CD4-positive, alpha-beta T cell treated with Interleukin-6 for 4 hours (primary cell): ENCODE measurements around the gene LETM1.
"Not testable (repeated sequence)": the region's sequence is repeated elsewhere in the genome, so short reads cannot be mapped to it uniquely, and the experiment has no call there.

ENCODE experiments used
- DNase-seq: peaks from one replicate; pipeline ENCODE4 v3.0.0-alpha.2; 2020; ENCODE audit warnings: mixed read lengths

LETM1 gene

GRCh38 chr4:1851160-1851559 is 4.8 kb downstream of the LETM1 start:
- DNase-seq = no peak

GRCh38 chr4:1850276-1850675 is 5.7 kb downstream of the LETM1 start:
- no peak for DNase-seq

GRCh38 chr4:1846580-1846979 is 9.4 kb downstream of the LETM1 start:
- DNase-seq = no peak

- DNase-seq = not testable (repeated sequence)
These were observed 11.3 kb downstream of the LETM1 start for GRCh38 chr4:1844618-1845017.

DNA sequence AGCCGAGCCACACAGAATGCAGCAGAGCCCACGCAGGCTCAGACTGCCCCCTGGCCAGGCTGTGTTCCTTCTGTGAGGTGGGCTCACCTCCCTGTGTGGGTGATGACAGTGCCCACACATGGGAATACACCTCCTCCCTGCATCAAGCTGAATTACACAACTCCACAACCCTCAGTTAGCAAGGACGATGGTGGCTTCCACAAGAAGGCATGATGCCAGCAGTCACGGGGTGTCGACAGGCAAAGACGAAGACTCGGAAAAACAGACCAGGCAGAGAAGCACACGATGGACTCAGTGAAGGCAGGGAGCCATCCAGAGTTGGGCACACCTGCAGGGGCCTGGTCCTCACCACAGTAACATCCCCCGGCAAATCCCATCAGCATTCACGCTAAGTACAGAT is 12.1 kb downstream of the LETM1 start:
- no peak for DNase-seq

DNA sequence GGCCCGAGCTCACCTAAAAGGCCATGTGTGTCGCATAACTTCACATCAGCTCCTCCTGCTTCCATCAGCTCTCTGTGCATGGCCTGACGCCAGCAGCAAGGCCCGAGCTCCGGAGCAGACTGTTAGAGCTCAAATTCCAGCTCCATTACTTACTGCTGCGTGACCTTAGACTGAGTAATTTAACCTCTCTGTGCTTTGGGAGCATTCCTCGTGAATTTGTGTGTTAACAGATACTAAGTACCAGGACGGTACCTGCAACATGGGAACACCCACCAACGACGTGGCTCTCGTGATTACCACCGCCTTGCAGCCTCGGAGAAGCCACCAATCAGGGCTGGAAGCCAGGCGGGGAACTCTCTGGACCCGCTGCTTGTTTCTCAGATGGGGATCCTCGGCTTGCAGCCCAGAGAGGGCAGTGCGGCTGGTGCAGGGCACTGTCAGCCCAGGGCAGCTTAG is 12.9 kb downstream of the LETM1 start:
- DNase-seq = no peak

DNA sequence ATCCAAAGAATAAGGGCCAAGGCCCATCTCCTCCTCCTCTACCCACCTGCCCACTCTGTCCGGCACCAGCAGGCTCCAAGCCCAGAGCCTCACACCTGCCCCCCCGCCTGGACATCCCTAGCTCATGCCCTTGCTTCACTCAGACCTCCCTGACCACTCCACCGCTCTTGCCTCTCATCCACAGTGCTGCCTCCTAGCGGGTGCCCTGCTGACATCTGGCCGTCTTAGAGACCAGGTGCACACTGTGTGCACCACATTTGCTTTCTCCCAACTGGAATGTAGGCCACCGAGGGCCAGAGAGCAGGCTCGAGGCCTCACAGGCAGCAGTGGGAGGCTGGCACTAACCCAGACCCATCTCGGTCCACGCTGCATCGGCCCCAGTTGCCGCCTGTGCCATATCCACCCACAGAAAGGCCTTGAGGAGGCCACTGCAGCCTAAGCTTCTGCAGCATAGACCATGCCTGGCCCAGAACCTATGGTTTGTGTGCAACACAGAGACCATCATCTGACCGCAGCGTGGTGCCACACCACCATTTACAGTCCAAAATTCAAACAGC is 13.5 kb downstream of the LETM1 start:
- no peak for DNase-seq

GRCh38 chr4:1841887-1842210 is 14.1 kb downstream of the LETM1 start:
- DNase-seq = no peak

GRCh38 chr4:1841201-1841886 is 14.6 kb downstream of the LETM1 start:
- no peak for DNase-seq

GRCh38 chr4:1839282-1839681 is 16.7 kb downstream of the LETM1 start:
- no peak for DNase-seq

DNA sequence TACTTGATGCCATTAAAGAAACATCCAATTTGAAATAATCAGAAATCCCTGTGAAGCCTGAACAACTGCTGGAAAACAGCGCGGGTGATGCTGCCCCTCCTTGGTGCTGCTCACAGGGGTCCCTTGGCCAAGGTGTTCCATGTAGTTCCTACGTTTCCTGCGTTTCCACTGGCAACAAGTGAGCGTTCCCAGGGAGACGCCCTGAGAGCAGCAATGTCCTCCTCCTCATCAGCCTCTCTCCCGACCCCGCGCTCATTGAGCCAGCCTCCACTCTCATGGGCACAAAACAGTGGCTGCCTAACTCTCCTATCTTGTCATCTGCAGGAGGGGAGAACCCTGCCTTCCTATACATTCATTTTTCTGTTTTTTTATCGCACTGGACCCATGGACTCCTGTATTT is 18.9 kb downstream of the LETM1 start:
- DNase-seq = no peak

DNA sequence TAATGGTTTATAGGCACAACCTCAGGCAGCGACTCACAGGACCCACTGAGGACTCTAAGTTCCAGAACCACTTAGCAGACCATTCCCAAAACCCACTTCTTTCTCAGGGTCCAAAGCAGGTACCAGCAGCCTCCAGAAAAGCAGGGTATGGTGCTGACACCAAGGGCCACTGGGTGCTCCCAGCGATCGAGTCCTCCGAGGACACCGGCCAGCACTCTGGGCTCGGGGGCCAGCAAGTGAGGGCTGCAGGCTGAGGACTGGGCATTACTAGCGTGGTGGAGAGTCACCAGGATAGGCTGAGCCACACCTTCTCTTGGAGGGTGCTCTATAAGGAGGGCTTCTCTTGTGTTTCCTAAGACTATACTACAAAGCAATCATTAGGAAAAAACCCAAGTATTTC is 19.3 kb downstream of the LETM1 start:
- no peak for DNase-seq

GRCh38 chr4:1835836-1836235 is 20.1 kb downstream of the LETM1 start:
- not testable (repeated sequence) for DNase-seq

GRCh38 chr4:1834047-1834775 is 21.7 kb downstream of the LETM1 start:
- DNase-seq = no peak

- DNase-seq = no peak
These were observed 22.5 kb downstream of the LETM1 start for GRCh38 chr4:1833307-1834046.

DNA sequence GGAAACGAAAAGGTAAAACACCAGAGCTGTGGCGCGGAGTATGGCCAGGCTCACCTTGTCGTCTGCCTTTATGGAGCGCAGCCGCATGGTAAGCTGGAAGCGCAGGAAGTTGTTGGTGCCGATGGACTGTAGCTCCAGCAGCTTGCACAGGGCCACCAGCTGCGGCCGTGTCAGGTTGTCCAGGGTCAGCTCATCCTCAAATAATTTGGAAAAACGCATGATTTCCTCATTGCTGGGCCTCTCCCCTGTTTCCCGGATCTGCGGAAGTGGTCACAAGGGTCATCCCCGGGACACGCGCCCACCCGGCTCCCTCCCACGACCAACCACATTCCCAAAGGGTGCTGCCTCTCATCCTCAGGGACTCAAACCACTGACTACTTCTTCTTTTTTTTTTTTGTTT is 23.3 kb downstream of the LETM1 start:
- DNase-seq = no peak

DNA sequence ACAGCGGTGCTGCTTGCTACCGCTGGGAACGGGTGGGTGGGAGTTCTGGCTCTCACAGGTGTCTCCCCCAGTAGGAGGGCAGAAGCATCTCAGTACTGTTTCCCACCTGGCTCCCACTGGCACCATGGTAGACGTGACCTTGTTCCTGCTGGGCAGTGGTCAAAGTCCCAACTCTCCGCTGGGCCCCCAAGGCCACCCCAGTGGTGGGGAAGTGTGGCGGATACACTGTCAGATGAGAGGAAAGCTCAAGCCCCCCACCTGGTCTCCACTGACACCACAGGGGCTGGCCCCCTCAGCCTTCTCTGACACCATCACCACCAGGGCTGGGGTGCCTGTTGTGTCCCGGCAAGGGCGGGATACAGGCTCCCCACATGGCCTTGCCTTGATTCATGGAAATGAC is 24.6 kb downstream of the LETM1 start:
- no peak for DNase-seq

DNA sequence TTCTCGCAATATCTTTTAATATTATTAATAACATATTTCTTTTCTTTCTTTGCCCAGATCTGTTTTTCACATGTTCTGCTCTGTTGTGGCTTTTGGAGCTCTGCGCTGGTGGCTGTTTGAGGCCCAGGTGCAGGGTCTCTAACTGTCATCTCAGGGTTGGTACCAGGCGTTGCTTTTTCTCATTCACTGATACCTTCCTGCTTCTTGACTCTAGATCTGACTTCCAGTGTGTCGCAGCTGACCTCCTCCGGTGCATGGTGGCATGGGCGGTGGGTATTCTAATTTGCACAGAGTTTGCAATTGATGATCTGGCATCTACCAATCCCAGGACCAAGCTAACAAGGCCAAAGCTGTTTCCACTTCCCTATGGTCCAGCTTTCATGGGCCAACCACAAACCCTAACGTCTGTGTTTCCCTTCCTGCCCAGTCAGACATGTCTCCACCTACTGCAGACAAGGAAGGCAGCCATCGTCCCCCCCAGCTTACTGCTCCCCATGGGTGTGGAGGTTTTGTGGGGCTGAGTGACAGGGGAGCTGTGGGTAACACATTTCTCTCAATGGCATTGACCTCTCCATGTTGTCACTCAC is 25.2 kb downstream of the LETM1 start:
- DNase-seq = no peak

GRCh38 chr4:1830234-1830633 is 25.7 kb downstream of the LETM1 start:
- DNase-seq = no peak

DNA sequence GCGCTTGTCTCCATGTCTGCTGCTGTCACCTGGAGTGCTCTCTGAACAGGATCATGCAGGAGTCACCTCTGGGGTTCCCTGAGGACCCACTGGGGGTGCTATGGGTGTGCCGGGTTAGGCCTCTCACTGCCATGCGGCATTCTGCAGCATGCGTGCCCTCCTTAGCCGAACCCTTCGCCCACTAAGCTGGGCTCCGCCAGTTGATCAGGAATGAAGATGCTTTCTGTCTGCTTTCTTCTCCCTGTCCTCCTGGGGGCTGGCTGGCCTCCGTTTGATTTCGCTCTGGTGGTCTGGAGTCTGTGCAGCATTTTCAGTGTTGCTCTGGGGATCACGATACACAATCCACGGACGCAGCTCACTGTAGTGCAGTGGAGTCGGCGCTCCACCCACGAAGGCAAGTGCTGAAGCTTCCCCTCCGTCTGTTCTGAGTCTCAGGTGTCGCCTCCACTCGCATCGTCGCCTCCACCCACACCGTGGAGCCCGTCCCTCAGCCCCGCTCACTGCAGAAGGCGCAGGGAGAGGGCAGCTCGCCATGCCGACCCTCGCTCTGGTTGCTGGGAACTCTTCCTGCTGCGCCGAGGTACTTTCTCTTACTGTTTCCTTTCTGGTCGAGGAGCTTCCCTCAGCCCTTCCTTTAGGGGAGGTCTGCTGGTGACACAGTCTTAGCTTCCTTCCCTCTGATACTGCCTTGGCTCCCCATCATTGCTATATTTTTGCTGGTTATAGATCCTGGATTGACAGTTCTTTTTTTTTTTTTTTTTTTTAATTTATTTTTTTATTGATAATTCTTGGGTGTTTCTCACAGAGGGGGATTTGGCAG is 29.2 kb downstream of the LETM1 start:
- DNase-seq = no peak

DNA sequence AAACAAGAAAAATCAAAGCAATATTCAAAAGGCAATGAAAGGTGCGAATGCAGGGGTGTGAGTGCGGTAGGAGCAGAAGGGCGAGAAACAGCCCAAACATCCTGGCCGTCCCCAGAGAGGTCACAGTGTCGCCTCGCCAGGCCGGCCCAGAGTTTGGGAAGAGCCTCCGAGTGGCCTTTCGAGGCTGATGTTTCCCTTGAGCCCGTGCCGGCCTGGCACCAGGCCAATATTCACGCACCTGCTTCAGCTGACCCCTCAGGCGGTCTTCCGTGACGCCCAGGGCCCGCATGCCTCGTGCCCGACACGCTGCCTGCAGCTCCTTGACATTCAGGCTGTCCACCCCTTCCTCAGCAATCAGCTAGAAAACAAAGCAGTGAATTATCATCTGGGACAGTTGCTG is 30.6 kb downstream of the LETM1 start:
- no peak for DNase-seq

DNA sequence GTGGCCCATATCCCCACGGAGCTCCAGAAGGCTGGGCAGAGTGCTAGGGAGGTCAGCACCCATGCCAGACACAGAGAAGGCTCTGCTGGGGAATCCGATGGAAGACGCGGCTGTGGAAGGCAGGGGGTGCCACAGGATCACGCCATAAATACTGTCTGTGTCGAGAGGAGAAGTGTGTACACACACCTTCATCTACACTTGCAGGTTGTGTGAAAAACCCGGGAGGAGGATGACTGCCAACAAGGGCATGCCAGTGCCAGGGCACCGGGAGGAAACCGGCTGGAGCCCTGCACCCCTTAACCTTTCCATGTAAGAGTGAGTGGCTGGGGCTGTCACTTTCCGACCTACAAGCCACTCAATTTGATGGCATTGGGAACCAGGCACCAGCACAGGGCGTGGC is 31.2 kb downstream of the LETM1 start:
- DNase-seq = no peak

- DNase-seq = no peak
These were observed 32.4 kb downstream of the LETM1 start for GRCh38 chr4:1823545-1823932.
